B cell (primary cell): ENCODE results near the gene TENT4B. TPM values are rescaled to one million over a fixed set of nuclear protein-coding genes. Genes with fewer than 3 reads are reported as not detected.

ENCODE experiments used
- ATAC-seq: fragments of 200-7000 bp; cut with Tn5 transposase; one replicate; pipeline ENCODE4 v1.10.0; 2021; ENCODE audit warnings: low read depth, mild to moderate bottlenecking, moderate number of reproducible peaks, moderate library complexity
- CTCF ChIA-PET: fragments of 350-600 bp; sonication (Branson Sonifier 250); formaldehyde crosslinking; loops from one replicate; lab custom pipeline; 2021; ENCODE audit warnings: antibody characterized with exemption, inconsistent platforms; lab: Charles Lee
- POLR2A ChIA-PET: fragments of 350-600 bp; sonication (Branson Sonifier 250); formaldehyde crosslinking; loops from one replicate; lab custom pipeline; 2021; ENCODE audit warnings: antibody characterized with exemption; lab: Charles Lee
- DNase-seq: peaks from one replicate; pipeline ENCODE4 v3.0.0; 2013
- H2AFZ ChIP-seq: 2 replicates; pipeline ENCODE4 v1.6.1; 2012; ENCODE audit warnings: mild to moderate bottlenecking, low read depth, low read length; ENCODE audit not compliant: insufficient read depth, poor library complexity, severe bottlenecking
- H3K27ac ChIP-seq, 2 donors: 1 replicate in 1 of 2; 2 replicates in 1 of 2; pipeline ENCODE4 v1.5.1; 2012 to 2013; ENCODE audit warnings: low read length in 2 of 2, mild to moderate bottlenecking in 2 of 2, moderate library complexity in 1 of 2
- H3K27me3 ChIP-seq, 4 experiments: fragments of 200-600 bp in 1 of 4; sonication (generic) in 1 of 4; replicated peaks in 1 of 4; 1 replicate in 2 of 4; 2 replicates in 2 of 4; pipeline versions ENCODE4 v1.6.1 to v1.7.0; 2013 to 2016; ENCODE audit warnings: low read length in 3 of 4, mild to moderate bottlenecking in 2 of 4, mixed read lengths in 1 of 4, moderate library complexity in 1 of 4; ENCODE audit not compliant: insufficient read depth in 4 of 4, control insufficient read depth in 3 of 4; ENCODE audit errors: control extremely low read depth in 1 of 4
- H3K36me3 ChIP-seq, 2 experiments: replicated peaks in 1 of 2; 1 replicate in 1 of 2; 2 replicates in 1 of 2; pipeline versions ENCODE4 v1.6.1 to v1.7.1; 2013; ENCODE audit warnings: low read length in 1 of 2; ENCODE audit not compliant: insufficient read depth in 2 of 2, control insufficient read depth in 1 of 2; ENCODE audit errors: control extremely low read depth in 1 of 2, extremely low read depth in 1 of 2
- H3K4me1 ChIP-seq, 2 donors: fragments of 200-600 bp in 1 of 2; sonication (generic) in 1 of 2; 1 replicate in 1 of 2; 2 replicates in 1 of 2; pipeline versions ENCODE4 v1.5.1 to v1.6.1; 2013 to 2017; ENCODE audit warnings: low read length in 2 of 2; ENCODE audit not compliant: control insufficient read depth in 2 of 2, insufficient read depth in 2 of 2
- H3K4me2 ChIP-seq: replicated peaks from 2 replicates; pipeline ENCODE3; 2012; ENCODE audit warnings: mild to moderate bottlenecking, low read depth, low read length; ENCODE audit not compliant: poor library complexity, severe bottlenecking
- H3K4me3 ChIP-seq, 5 experiments: fragments of 200-600 bp in 1 of 5; sonication (generic) in 1 of 5; 1 replicate in 3 of 5; 2 replicates in 2 of 5; pipeline versions ENCODE4 v1.5.1 to v1.7.0; 2011 to 2016; ENCODE audit warnings: low read length in 4 of 5, mild to moderate bottlenecking in 4 of 5, low read depth in 2 of 5, control low read depth in 1 of 5, moderate library complexity in 1 of 5; ENCODE audit not compliant: insufficient read depth in 1 of 5; ENCODE audit errors: control extremely low read depth in 1 of 5, extremely low read depth in 1 of 5
- H3K79me2 ChIP-seq: fragments of 200-600 bp; sonication (generic); one replicate; pipeline ENCODE4 v1.6.0; 2016; ENCODE audit warnings: low read length; ENCODE audit not compliant: control insufficient read depth, insufficient read depth
- H3K9ac ChIP-seq: fragments of 200-600 bp; sonication (generic); 2 replicates; pipeline ENCODE4 v1.6.1; 2017; ENCODE audit warnings: mild to moderate bottlenecking, low read length, moderate library complexity
- H3K9me3 ChIP-seq, 3 donors: one replicate each; pipeline versions ENCODE4 v1.6.1 to v1.7.1; 2013; ENCODE audit warnings: low read length in 2 of 3; ENCODE audit not compliant: control insufficient read depth in 2 of 3, insufficient read depth in 1 of 3; ENCODE audit errors: control extremely low read depth in 1 of 3
- H4K20me1 ChIP-seq: 2 replicates; pipeline ENCODE4 v1.6.0; 2012; ENCODE audit warnings: mild to moderate bottlenecking, low read length; ENCODE audit not compliant: insufficient read depth, control insufficient read depth, poor library complexity, severe bottlenecking
- H3K27ac Mint-ChIP-seq: one replicate; pipeline ENCODE4 v1.8.0; 2021; ENCODE audit warnings: mixed read lengths
- H3K27me3 Mint-ChIP-seq: one replicate; pipeline ENCODE4 v1.8.0; 2021; ENCODE audit warnings: mixed read lengths
- H3K4me1 Mint-ChIP-seq: one replicate; pipeline ENCODE4 v1.8.0; 2021; ENCODE audit warnings: mixed read lengths
- H3K4me3 Mint-ChIP-seq: one replicate; pipeline ENCODE4 v1.8.0; 2021; ENCODE audit warnings: mixed read lengths
- H3K9me3 Mint-ChIP-seq: one replicate; pipeline ENCODE4 v1.8.0; 2022; ENCODE audit warnings: mixed read lengths; ENCODE audit not compliant: insufficient read depth
- EZH2 ChIP-seq: IDR thresholded peaks from 2 replicates; pipeline ENCODE4 v1.6.1; 2012; ENCODE audit warnings: borderline replicate concordance, low read depth, mild to moderate bottlenecking, moderate library complexity, low read length; ENCODE audit not compliant: insufficient read depth, poor library complexity, severe bottlenecking
- WGBS: methylation state at CpG from one replicate; pipeline ENCODE4 v1.1.5; 2013; ENCODE audit warnings: missing lambda C conversion rate; ENCODE audit not compliant: insufficient coverage; 5-methylcytosine and 5-hydroxymethylcytosine counted together
- intact Hi-C: fragments of 100-400 bp; cut with micrococcal nuclease; formaldehyde crosslinking; loops from one replicate; pipeline ENCODE4 v1.10.0; 2022
- polyA plus RNA-seq: library from polyadenylated mRNA; depleted of rRNA; stranded (reverse); fragments of >200 nt; gene quantifications from 2 replicates; pipeline ENCODE4 v1.2.3, GENCODE V29; 2012
- total RNA-seq, 2 donors: library from RNA; stranded (reverse); fragments of 120-200 nt in 1 of 2; gene quantifications; 1 replicate in 1 of 2; 2 replicates in 1 of 2; pipeline versions ENCODE4 v1.2.3 to v1.2.4, GENCODE V29; 2013 to 2022
- TF ChIP-seq, protein P1 (sequence below): fragments of 200-600 bp; IDR thresholded peaks from one replicate; pipeline ENCODE4 v1.8.0; 2022; ENCODE audit warnings: antibody characterized with exemption, mild to moderate bottlenecking

The TENT4B gene
- total and polyA plus RNA-seq, 2 donors (not counting 1 experiment from before 2014, with no cell fraction given), result 6.1 to 17.1 TPM

DNA sequence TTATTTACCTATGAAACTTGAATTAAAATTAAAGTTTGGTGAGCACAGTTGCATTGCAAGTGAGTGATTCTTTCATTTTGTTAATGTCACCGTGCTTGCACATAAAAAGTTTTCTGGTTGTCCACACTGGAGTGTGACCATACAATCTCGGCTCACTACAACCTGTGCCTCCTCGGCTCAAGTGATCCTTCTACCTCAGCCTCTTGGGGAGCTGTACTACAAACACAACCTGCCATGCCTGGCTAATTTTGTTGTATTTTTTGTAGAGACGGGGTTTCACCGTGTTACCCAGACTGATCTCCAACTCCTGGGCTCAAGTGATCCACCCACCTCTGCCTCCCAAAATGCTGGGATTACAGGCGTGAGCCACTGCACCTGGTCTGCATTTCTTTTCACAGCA is 63.1 kb downstream of the TENT4B start:
- peaks cover 15 to 46% of the 10 kb centered on the region in 2 experiments for H3K36me3 ChIP-seq
- DNase-seq (no peak), ATAC-seq (no peak)
- H3K4me2 ChIP-seq, result no peak overlapping the region
- no peaks in the 10 kb centered on the region for H4K20me1 ChIP-seq
- no peaks in the 10 kb centered on the region for H3K27me3 Mint-ChIP-seq
- intact Hi-C loops, result no loop called here
- H3K4me3 Mint-ChIP-seq, result no peak overlapping the region
- H3K9me3 Mint-ChIP-seq, result no peaks in the 10 kb centered on the region
- no peak overlapping the region for H3K27ac ChIP-seq
- H3K4me1 Mint-ChIP-seq, result no peaks in the 10 kb centered on the region
- H3K9me3 ChIP-seq, result no peaks in the 10 kb centered on the region
- whole genome bisulfite sequencing, result 100% methylated on average over 2 of the region's 6 CpGs
- CTCF ChIA-PET, result interaction anchor here (1.0 to 8.2 kb wide), 3 partner anchors 10 to 450 kb away, joined by 4 to 142 read pairs (median 59); no protein-coding TSS in a partner anchor
- TF ChIP-seq, protein P1, sequence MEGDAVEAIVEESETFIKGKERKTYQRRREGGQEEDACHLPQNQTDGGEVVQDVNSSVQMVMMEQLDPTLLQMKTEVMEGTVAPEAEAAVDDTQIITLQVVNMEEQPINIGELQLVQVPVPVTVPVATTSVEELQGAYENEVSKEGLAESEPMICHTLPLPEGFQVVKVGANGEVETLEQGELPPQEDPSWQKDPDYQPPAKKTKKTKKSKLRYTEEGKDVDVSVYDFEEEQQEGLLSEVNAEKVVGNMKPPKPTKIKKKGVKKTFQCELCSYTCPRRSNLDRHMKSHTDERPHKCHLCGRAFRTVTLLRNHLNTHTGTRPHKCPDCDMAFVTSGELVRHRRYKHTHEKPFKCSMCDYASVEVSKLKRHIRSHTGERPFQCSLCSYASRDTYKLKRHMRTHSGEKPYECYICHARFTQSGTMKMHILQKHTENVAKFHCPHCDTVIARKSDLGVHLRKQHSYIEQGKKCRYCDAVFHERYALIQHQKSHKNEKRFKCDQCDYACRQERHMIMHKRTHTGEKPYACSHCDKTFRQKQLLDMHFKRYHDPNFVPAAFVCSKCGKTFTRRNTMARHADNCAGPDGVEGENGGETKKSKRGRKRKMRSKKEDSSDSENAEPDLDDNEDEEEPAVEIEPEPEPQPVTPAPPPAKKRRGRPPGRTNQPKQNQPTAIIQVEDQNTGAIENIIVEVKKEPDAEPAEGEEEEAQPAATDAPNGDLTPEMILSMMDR, result no peak
- TF ChIP-seq EZH2, result no peak
- H3K27ac Mint-ChIP-seq, result no peak overlapping the region
- POLR2A ChIA-PET, result no interaction called here
- no peaks in the 10 kb centered on the region for H3K4me1 ChIP-seq
- H2AFZ ChIP-seq, result no peak overlapping the region
- peaks cover 3% of the 10 kb centered on the region for H3K79me2 ChIP-seq
- H3K9ac ChIP-seq, result no peak overlapping the region
- no peak overlapping the region for H3K4me3 ChIP-seq
- H3K27me3 ChIP-seq, result no peaks in the 10 kb centered on the region

DNA sequence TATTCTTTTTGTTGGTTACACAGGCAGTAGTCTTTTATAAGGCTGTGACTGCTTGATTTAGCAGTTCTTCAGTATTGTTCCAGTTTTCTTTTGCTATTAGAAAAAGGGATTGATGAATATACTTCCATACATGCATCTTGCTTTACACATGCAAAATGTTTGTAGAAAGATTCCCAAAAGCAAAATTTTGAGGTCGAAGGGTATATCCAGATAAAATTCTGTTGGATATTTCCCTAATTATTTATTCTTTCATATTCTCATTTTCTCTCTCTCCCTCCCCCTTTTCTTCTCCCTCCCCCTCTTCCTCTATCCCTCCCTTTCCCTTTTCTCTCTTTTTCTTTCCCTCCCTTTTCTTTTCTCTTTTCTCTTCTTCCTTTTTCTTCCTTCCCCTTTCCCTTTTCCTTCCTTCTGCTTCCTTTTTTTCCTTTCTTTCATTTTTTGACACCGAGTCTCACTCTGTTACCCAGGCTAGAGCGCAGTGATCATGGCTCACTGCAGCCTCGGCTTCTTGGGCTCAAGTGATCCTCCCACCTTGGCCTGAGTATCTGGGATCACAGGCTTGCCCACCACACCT is 66.4 kb downstream of the TENT4B start:
- TF ChIP-seq EZH2, result no peak
- TF ChIP-seq, protein P1, result no peak
- Mint-ChIP-seq H3K9me3 (no peaks in the 10 kb centered on the region), H3K4me1 (no peaks in the 10 kb centered on the region), H3K27me3 (no peaks in the 10 kb centered on the region), H3K4me3 (no peak overlapping the region), H3K27ac (no peak overlapping the region)
- ChIA-PET POLR2A (interaction anchor here (0.7 kb wide), 1 partner anchor 316 kb away, joined by 3 read pairs; no protein-coding TSS in a partner anchor), CTCF (interaction anchor here (2.1 kb wide), 1 partner anchor 9 kb away, joined by 7 read pairs; no protein-coding TSS in a partner anchor)
- no peaks in the 10 kb centered on the region for H3K9me3 ChIP-seq
- DNase-seq (no peak), ATAC-seq (no peak)
- no peak overlapping the region for H3K9ac ChIP-seq
- no peak overlapping the region for H3K27ac ChIP-seq
- H3K79me2 ChIP-seq, result no peaks in the 10 kb centered on the region
- H3K27me3 ChIP-seq, result no peaks in the 10 kb centered on the region
- no peak overlapping the region for H3K4me3 ChIP-seq
- intact Hi-C loops, result no loop called here
- H3K36me3 ChIP-seq, result peaks cover 15 to 52% of the 10 kb centered on the region in 2 experiments
- H4K20me1 ChIP-seq, result no peaks in the 10 kb centered on the region
- H3K4me2 ChIP-seq, result no peak overlapping the region
- 100% methylated on average over 3 of the region's 4 CpGs for WGBS
- H3K4me1 ChIP-seq, result no peaks in the 10 kb centered on the region
- H2AFZ ChIP-seq, result no peak overlapping the region
